ENCODE data around the gene IFNE.

Gene IFNE

GRCh38 chr9:21510806-21511205 is 28.7 kb upstream of the IFNE start:
- TF ChIP-seq LEF1 (IDR thresholded peaks at IDR 0.05; ENCODE audit: borderline replicate concordance), result no peak
- no peak for TF ChIP-seq CTBP1 (IDR thresholded peaks at IDR 0.05; ENCODE audit: borderline replicate concordance)
- no peak for TF ChIP-seq SUZ12 (IDR thresholded peaks at IDR 0.05)
- no peak for TF ChIP-seq HDGF (IDR thresholded peaks at IDR 0.05; ENCODE audit: borderline replicate concordance)
- TF ChIP-seq SP1 (IDR thresholded peaks at IDR 0.05), result no peak
- TF ChIP-seq ELF4 (IDR thresholded peaks at IDR 0.05), result no peak
- no peak for TF ChIP-seq FOXA1 (IDR thresholded peaks at IDR 0.05)
- TF ChIP-seq FOXM1 (IDR thresholded peaks at IDR 0.05; ENCODE audit: borderline replicate concordance), result no peak
- no peak for TF ChIP-seq NFRKB (IDR thresholded peaks at IDR 0.05)
- no peak for TF ChIP-seq ARNT (IDR thresholded peaks at IDR 0.05)
- no peak for TF ChIP-seq FOXK2 (IDR thresholded peaks at IDR 0.05)
- no peak for TF ChIP-seq TARDBP (IDR thresholded peaks at IDR 0.05)
- TF ChIP-seq, protein P1, sequence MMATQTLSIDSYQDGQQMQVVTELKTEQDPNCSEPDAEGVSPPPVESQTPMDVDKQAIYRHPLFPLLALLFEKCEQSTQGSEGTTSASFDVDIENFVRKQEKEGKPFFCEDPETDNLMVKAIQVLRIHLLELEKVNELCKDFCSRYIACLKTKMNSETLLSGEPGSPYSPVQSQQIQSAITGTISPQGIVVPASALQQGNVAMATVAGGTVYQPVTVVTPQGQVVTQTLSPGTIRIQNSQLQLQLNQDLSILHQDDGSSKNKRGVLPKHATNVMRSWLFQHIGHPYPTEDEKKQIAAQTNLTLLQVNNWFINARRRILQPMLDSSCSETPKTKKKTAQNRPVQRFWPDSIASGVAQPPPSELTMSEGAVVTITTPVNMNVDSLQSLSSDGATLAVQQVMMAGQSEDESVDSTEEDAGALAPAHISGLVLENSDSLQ (IDR thresholded peaks at IDR 0.05), result no peak
- TF ChIP-seq ZNF384 (IDR thresholded peaks at IDR 0.05), result no peak
- TF ChIP-seq BHLHE40 (IDR thresholded peaks at IDR 0.05; ENCODE audit: borderline replicate concordance), result no peak
- no peak for TF ChIP-seq L3MBTL2 (conservative IDR thresholded peaks at IDR 0.05)
- CTCF ChIA-PET, result no interaction called here
- POLR2A ChIA-PET, result no interaction called here
- no peak for DNase-seq (ENCODE audit: extremely low spot score)

- no peak for TF ChIP-seq ZNF384 (IDR thresholded peaks at IDR 0.05)
- TF ChIP-seq SUZ12 (IDR thresholded peaks at IDR 0.05), result no peak
- no peak for TF ChIP-seq BHLHE40 (IDR thresholded peaks at IDR 0.05; ENCODE audit: borderline replicate concordance)
- no peak for TF ChIP-seq FOXA1 (IDR thresholded peaks at IDR 0.05)
- TF ChIP-seq HDGF (IDR thresholded peaks at IDR 0.05; ENCODE audit: borderline replicate concordance), result no peak
- no peak for TF ChIP-seq ARNT (IDR thresholded peaks at IDR 0.05)
- TF ChIP-seq, protein P1 (IDR thresholded peaks at IDR 0.05), result no peak
- TF ChIP-seq FOXK2 (IDR thresholded peaks at IDR 0.05), result no peak
- TF ChIP-seq ELF4 (IDR thresholded peaks at IDR 0.05), result no peak
- TF ChIP-seq L3MBTL2 (conservative IDR thresholded peaks at IDR 0.05), result no peak
- no peak for TF ChIP-seq FOXM1 (IDR thresholded peaks at IDR 0.05; ENCODE audit: borderline replicate concordance)
- TF ChIP-seq CTBP1 (IDR thresholded peaks at IDR 0.05; ENCODE audit: borderline replicate concordance), result no peak
- no peak for TF ChIP-seq NFRKB (IDR thresholded peaks at IDR 0.05)
- no peak for TF ChIP-seq LEF1 (IDR thresholded peaks at IDR 0.05; ENCODE audit: borderline replicate concordance)
- no peak for TF ChIP-seq SP1 (IDR thresholded peaks at IDR 0.05)
- TF ChIP-seq TARDBP (IDR thresholded peaks at IDR 0.05), result no peak
- CTCF ChIA-PET, result no interaction called here
- POLR2A ChIA-PET, result no interaction called here
- no peak for DNase-seq (ENCODE audit: extremely low spot score)
Observed at GRCh38 chr9:21507483-21507790, 25.3 kb upstream of the IFNE start.

- DNase-seq (ENCODE audit: extremely low spot score), result no peak
- TF ChIP-seq L3MBTL2 (conservative IDR thresholded peaks at IDR 0.05) (no peak), ZNF384 (IDR thresholded peaks at IDR 0.05) (no peak), ARNT (IDR thresholded peaks at IDR 0.05) (no peak), SP1 (IDR thresholded peaks at IDR 0.05) (no peak), HDGF (IDR thresholded peaks at IDR 0.05; ENCODE audit: borderline replicate concordance) (no peak), TARDBP (IDR thresholded peaks at IDR 0.05) (no peak), ELF4 (IDR thresholded peaks at IDR 0.05) (no peak), BHLHE40 (IDR thresholded peaks at IDR 0.05; ENCODE audit: borderline replicate concordance) (no peak), FOXK2 (IDR thresholded peaks at IDR 0.05) (no peak), NFRKB (IDR thresholded peaks at IDR 0.05) (no peak), SUZ12 (IDR thresholded peaks at IDR 0.05) (no peak), FOXM1 (IDR thresholded peaks at IDR 0.05; ENCODE audit: borderline replicate concordance) (no peak), LEF1 (IDR thresholded peaks at IDR 0.05; ENCODE audit: borderline replicate concordance) (no peak), CTBP1 (IDR thresholded peaks at IDR 0.05; ENCODE audit: borderline replicate concordance) (no peak), FOXA1 (IDR thresholded peaks at IDR 0.05) (no peak)
- TF ChIP-seq, protein P1 (IDR thresholded peaks at IDR 0.05), result no peak
- ChIA-PET CTCF (no interaction called here), POLR2A (no interaction called here)
Observed at GRCh38 chr9:21506626-21507482, 24.7 kb upstream of the IFNE start.

- CTCF ChIA-PET, result no interaction called here
- POLR2A ChIA-PET, result no interaction called here
- TF ChIP-seq NFRKB (IDR thresholded peaks at IDR 0.05) (no peak), BHLHE40 (IDR thresholded peaks at IDR 0.05; ENCODE audit: borderline replicate concordance) (no peak), L3MBTL2 (conservative IDR thresholded peaks at IDR 0.05) (no peak), HDGF (IDR thresholded peaks at IDR 0.05; ENCODE audit: borderline replicate concordance) (no peak), FOXM1 (IDR thresholded peaks at IDR 0.05; ENCODE audit: borderline replicate concordance) (no peak), ZNF384 (IDR thresholded peaks at IDR 0.05) (no peak), TARDBP (IDR thresholded peaks at IDR 0.05) (no peak), FOXK2 (IDR thresholded peaks at IDR 0.05) (no peak), CTBP1 (IDR thresholded peaks at IDR 0.05; ENCODE audit: borderline replicate concordance) (no peak), ARNT (IDR thresholded peaks at IDR 0.05) (no peak), FOXA1 (IDR thresholded peaks at IDR 0.05) (no peak), SP1 (IDR thresholded peaks at IDR 0.05) (no peak), LEF1 (IDR thresholded peaks at IDR 0.05; ENCODE audit: borderline replicate concordance) (no peak), ELF4 (IDR thresholded peaks at IDR 0.05) (no peak), SUZ12 (IDR thresholded peaks at IDR 0.05) (no peak)
- TF ChIP-seq, protein P1 (IDR thresholded peaks at IDR 0.05), result no peak
- no peak for DNase-seq (ENCODE audit: extremely low spot score)
Observed at GRCh38 chr9:21505425-21506179, 23.5 kb upstream of the IFNE start.
